ENCODE data around the gene TBCD. TPM values are rescaled to one million over a fixed set of nuclear protein-coding genes. Genes with fewer than 3 reads are reported as not detected.

The TBCD gene
- total RNA-seq, 2 experiments from 2014 or later = 87.8 to 145 TPM

DNA sequence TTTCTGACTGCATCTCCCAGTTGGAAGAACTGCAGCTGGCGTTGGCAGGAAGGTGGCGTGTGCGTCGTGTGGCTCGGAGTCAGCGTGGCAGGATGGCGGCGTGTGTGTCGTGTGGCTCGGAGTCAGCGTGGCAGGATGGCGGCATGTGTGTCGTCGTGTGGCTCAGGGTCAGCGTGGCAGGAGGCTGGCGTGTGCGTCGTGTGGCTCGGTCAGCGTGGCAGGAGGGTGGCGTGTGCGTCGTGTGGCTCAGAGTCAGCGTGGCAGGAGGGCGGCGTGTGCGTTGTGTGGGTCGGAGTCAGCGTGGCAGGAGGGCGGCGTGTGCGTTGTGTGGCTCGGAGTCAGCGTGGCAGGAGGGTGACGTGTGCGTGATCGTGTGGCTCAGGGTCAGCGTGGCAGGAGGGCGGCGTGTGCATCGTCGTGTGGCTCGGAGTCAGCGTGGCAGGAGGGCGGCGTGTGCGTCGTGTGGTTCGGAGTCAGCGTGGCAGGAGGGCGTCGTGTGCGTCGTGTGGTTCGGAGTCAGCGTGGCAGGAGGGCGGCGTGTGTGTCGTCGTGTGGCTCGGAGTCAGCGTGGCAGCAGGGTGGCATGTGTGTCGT is 49.6 kb downstream of the TBCD start:
- no peak for TF ChIP-seq EZH2phosphoT487 (IDR thresholded peaks at IDR 0.05; ENCODE audit: borderline replicate concordance, low read depth, low read length)
- TF ChIP-seq, protein P1, sequence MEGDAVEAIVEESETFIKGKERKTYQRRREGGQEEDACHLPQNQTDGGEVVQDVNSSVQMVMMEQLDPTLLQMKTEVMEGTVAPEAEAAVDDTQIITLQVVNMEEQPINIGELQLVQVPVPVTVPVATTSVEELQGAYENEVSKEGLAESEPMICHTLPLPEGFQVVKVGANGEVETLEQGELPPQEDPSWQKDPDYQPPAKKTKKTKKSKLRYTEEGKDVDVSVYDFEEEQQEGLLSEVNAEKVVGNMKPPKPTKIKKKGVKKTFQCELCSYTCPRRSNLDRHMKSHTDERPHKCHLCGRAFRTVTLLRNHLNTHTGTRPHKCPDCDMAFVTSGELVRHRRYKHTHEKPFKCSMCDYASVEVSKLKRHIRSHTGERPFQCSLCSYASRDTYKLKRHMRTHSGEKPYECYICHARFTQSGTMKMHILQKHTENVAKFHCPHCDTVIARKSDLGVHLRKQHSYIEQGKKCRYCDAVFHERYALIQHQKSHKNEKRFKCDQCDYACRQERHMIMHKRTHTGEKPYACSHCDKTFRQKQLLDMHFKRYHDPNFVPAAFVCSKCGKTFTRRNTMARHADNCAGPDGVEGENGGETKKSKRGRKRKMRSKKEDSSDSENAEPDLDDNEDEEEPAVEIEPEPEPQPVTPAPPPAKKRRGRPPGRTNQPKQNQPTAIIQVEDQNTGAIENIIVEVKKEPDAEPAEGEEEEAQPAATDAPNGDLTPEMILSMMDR (conservative IDR thresholded peaks at IDR 0.05; ENCODE audit: low read length) = no peak
- no TSS peak for BruUV-seq (replicated peaks)
- POLR2A ChIA-PET = no interaction called here

DNA sequence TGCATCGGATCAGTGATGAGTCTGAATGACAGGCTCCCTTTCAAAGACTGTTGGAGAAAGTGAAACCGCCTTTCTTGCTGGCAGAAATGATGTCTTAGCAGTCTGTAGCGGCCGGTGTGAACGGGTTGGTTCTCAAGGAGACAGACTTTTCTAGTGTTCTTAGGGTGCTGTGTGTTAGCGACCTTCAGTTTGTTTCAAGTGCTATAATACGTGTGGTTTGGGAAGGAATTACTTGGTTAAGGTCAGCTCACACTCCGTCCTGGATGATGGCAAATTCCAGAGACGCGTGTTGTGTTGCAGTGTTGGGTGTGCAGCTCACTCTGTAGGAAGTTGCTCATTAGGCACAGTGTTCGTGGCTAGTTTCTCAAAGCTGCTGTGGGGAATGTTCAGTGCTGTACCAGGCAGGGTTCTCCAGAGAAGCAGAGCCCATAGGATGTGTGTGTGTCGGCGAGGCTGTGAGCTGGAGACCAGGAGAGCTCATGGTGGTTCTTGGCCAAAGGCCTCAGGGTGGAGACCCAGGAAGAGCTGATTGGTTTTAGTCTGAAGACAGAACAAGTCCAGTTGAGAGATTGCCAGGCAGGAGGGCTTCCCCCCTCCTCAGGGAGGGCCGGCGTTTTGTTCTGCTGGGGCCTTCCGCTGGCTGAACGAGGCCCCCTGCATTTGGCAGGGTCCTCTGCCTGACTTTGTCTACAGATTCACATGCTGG is 50.4 kb downstream of the TBCD start:
- Histone ChIP-seq H3K9me3 (ENCODE audit: low read length) (no peaks in the 10 kb centered on the region), H3K79me2 (ENCODE audit: insufficient read depth, low read depth, low read length) (no peaks in the 10 kb centered on the region), H3K4me3 (ENCODE audit: low read depth, low read length, poor library complexity, severe bottlenecking) (no peak overlapping the region), H3K4me2 (ENCODE audit: low read length) (no peak overlapping the region), H3K4me1 (ENCODE audit: insufficient read depth, low read length, poor library complexity, severe bottlenecking) (no peaks in the 10 kb centered on the region), H3K27ac (ENCODE audit: low read depth, low read length, poor library complexity, severe bottlenecking) (no peak overlapping the region), H2AFZ (ENCODE audit: low read length) (no peak overlapping the region), H4K20me1 (ENCODE audit: insufficient read depth, low read length) (no peaks in the 10 kb centered on the region), H3K9me2 (ENCODE audit: insufficient read depth, low read length) (no peaks in the 10 kb centered on the region), H3K36me3 (ENCODE audit: insufficient read depth, low read length) (peaks cover 60% of the 10 kb centered on the region)
- intact Hi-C loops (cut with micrococcal nuclease; ENCODE audit: unreplicated experiment) = no loop called here
- no peak for TF ChIP-seq EZH2phosphoT487 (IDR thresholded peaks at IDR 0.05; ENCODE audit: borderline replicate concordance, low read depth, low read length)
- TF ChIP-seq, protein P1 (conservative IDR thresholded peaks at IDR 0.05; ENCODE audit: low read length) = no peak
- no peak for DNase-seq (ENCODE audit: low spot score)
- no TSS peak for BruUV-seq (replicated peaks)
- ChIA-PET CTCF (ENCODE audit: unreplicated experiment) (no interaction called here), POLR2A (no interaction called here)

More for the DNA sequence above, 49.6 kb downstream of the TBCD start:
- H3K4me3 ChIP-seq (ENCODE audit: low read depth, low read length, poor library complexity, severe bottlenecking) = no peak overlapping the region
- H4K20me1 ChIP-seq (ENCODE audit: insufficient read depth, low read length) = no peaks in the 10 kb centered on the region
- intact Hi-C loops (cut with micrococcal nuclease; ENCODE audit: unreplicated experiment) = no loop called here
- H3K27ac ChIP-seq (ENCODE audit: low read depth, low read length, poor library complexity, severe bottlenecking) = no peak overlapping the region
- no peaks in the 10 kb centered on the region for H3K9me2 ChIP-seq (ENCODE audit: insufficient read depth, low read length)
- DNase-seq (ENCODE audit: low spot score) = no peak
- no peak overlapping the region for H3K4me2 ChIP-seq (ENCODE audit: low read length)
- H3K9me3 ChIP-seq (ENCODE audit: low read length) = no peaks in the 10 kb centered on the region
- peaks cover 58% of the 10 kb centered on the region for H3K36me3 ChIP-seq (ENCODE audit: insufficient read depth, low read length)
- no peaks in the 10 kb centered on the region for H3K79me2 ChIP-seq (ENCODE audit: insufficient read depth, low read depth, low read length)
- H3K4me1 ChIP-seq (ENCODE audit: insufficient read depth, low read length, poor library complexity, severe bottlenecking) = no peaks in the 10 kb centered on the region
- CTCF ChIA-PET (ENCODE audit: unreplicated experiment) = no interaction called here
- no peak overlapping the region for H2AFZ ChIP-seq (ENCODE audit: low read length)

DNA sequence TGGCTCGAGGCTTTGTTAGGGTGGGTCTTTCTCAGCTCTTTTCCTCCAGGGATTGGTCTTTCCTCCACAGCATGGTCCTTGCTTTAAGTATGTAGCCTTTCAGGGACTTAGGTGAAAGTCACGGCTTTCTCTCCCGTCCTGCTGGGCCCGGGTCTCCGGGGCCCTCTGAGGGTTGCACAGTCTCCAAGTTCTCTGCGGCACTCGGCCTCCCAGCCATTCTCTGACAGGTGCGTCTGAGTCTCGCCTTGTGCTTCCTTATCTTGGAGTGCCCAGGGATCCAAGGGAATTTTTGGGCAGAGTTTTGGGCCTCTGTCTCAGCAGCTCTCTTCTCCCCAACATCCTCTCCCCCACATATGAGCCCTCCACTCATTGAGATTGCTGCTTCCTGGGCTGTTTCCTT is 51.3 kb downstream of the TBCD start:
- Histone ChIP-seq H4K20me1 (ENCODE audit: insufficient read depth, low read length) (no peaks in the 10 kb centered on the region), H3K4me1 (ENCODE audit: insufficient read depth, low read length, poor library complexity, severe bottlenecking) (no peaks in the 10 kb centered on the region), H3K9me2 (ENCODE audit: insufficient read depth, low read length) (no peaks in the 10 kb centered on the region), H3K36me3 (ENCODE audit: insufficient read depth, low read length) (peaks cover 69% of the 10 kb centered on the region), H3K9me3 (ENCODE audit: low read length) (no peaks in the 10 kb centered on the region), H3K4me2 (ENCODE audit: low read length) (no peak overlapping the region), H3K79me2 (ENCODE audit: insufficient read depth, low read depth, low read length) (no peaks in the 10 kb centered on the region), H2AFZ (ENCODE audit: low read length) (no peak overlapping the region), H3K27ac (ENCODE audit: low read depth, low read length, poor library complexity, severe bottlenecking) (no peak overlapping the region), H3K4me3 (ENCODE audit: low read depth, low read length, poor library complexity, severe bottlenecking) (no peak overlapping the region)
- DNase-seq (ENCODE audit: low spot score) = no peak
- CTCF ChIA-PET (ENCODE audit: unreplicated experiment) = no interaction called here
- no peak for TF ChIP-seq EZH2phosphoT487 (IDR thresholded peaks at IDR 0.05; ENCODE audit: borderline replicate concordance, low read depth, low read length)
- TF ChIP-seq, protein P1 (conservative IDR thresholded peaks at IDR 0.05; ENCODE audit: low read length) = no peak
- intact Hi-C loops (cut with micrococcal nuclease; ENCODE audit: unreplicated experiment) = no loop called here
- BruUV-seq (replicated peaks) = no TSS peak
- POLR2A ChIA-PET = no interaction called here

Measured in OCI-LY7 (cell line).